ENCODE measurements around the gene ZNF644.
"Not testable (repeated sequence)": the region's sequence is repeated elsewhere in the genome, so short reads cannot be mapped to it uniquely, and the experiment has no call there.

The ZNF644 gene

DNA sequence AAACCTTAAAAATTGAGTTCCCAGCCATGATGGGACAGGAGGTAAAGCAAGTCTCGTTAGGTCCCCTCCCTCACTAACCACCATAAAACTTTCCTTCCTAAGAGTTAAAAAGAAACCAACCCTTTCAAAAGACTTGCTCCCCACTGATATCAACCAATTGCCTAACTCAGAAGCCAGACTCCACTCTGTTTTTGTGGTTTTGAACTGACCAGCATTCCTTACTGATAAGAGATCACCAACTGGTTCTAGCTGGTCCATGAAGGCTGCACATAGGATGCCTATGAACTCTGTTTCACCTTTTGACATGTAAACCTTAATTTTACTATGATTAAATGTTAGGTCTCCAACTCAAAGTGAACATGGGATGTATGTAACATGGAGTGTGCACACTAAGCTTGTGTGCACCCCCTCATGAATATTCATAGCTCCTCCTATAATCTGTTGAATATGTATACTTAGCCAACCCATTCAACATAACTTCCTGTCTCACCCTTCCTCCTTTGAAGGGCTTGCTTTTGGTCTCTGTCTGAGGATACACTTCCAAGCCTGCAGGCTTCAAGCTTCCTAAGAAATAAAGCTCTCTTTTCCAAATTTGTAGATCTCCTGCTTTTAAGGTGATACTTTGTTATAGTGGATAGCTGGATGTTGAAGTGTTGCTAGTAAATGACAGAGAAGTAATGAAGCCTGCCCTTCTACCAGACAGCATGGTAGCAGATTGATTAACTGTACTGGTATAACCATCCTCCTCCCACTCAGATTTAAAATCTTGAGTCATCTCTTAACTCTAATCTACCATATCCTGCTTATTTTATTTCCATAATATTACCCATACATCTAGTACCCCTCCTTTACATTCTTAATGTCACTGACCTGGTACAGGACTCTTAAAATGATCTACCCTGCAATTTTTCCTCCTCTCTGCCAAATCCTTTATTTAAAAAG lies 95.6 kb downstream of the ZNF644 start:
- no peak for DNase-seq

DNA sequence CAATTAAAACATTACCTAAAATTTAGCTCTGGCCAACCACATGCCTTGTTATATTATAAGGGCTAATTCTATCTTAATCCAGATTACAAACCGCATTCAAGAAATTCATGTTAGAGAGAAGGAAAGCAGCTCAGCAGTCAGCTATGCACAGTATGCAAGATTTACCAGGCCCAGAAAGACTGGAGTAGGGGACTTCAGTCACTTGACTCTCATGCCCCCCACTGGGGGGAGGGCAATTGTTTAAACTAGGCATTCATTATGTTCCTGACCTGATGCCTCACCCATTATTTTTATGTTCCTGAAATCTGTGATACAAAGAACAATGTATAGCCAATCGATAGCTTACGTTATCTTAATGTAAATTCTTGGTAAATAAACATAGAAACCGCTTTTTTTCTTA lies 96.9 kb downstream of the ZNF644 start:
- DNase-seq: no peak

- DNase-seq: no peak
Observed at GRCh38 chr1:90922996-90923395, 98.8 kb downstream of the ZNF644 start.

GRCh38 chr1:90922202-90922601 lies 99.6 kb downstream of the ZNF644 start:
- DNase-seq: no peak

DNA sequence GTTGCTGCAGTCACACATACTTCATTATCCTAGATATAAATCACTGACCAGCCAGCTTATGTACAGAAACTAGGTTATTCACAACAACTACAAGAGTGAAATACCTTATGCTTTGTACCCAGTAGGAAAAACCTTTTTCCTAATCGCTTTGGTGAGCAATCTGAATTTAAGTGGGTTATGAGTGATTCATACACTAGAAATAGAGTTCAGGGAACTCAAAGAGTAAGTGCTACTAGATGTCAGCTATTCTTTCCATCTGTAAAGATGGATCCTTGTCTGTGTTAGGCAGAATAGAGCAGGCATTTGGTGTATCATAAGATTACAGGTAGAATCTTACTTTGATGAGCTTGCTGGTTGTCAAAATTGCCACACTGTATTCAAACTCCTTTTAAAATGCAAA lies 101.9 kb downstream of the ZNF644 start:
- DNase-seq: no peak

GRCh38 chr1:90919190-90919719 lies 102.6 kb downstream of the ZNF644 start:
- DNase-seq: no peak

DNA sequence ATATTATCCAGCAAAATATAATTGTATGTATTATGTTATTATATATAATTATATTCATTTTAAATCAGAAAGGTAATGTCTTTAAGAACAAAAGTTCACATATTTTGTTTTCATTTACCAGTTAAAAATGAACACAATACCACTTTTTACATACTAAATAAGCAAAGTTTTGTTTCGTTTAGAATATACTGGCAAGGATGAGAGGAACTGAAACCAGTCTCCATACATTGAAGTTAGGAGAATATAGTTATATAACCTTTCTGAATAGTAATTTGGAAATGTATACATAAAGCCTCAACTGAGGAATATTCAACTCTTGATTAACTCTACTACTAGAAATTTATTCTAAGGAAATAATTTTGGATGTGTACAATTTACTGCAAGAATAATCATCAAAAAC lies 110.5 kb downstream of the ZNF644 start:
- DNase-seq: no peak

DNA sequence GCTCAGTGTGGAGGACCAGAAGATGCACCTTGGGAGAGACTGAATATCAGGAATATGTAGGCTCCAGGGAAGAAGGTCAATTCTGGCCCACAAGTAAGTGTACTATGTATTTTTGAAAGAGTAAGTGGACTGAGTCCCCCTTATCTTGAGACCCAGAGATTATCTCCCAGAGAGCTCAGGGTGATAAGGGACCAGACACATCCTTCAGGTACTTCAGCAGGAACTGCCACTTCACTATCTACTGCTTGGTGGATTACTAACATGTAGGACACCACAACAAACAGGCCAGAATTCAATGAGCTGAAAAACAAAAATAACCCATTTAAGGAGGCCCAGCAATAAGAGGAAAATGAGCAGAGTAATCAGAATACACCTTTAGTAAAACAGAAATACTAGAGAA lies 119.2 kb downstream of the ZNF644 start:
- DNase-seq: no peak

GRCh38 chr1:90899263-90899662 lies 122.6 kb downstream of the ZNF644 start:
- no peak for DNase-seq

- DNase-seq: not testable (repeated sequence)
Observed at GRCh38 chr1:90893679-90894078, 128.2 kb downstream of the ZNF644 start.

- DNase-seq: not testable (repeated sequence)
Observed at GRCh38 chr1:90892884-90893283, 129.0 kb downstream of the ZNF644 start.

GRCh38 chr1:90892196-90892595 lies 129.6 kb downstream of the ZNF644 start:
- DNase-seq: not testable (repeated sequence)

DNA sequence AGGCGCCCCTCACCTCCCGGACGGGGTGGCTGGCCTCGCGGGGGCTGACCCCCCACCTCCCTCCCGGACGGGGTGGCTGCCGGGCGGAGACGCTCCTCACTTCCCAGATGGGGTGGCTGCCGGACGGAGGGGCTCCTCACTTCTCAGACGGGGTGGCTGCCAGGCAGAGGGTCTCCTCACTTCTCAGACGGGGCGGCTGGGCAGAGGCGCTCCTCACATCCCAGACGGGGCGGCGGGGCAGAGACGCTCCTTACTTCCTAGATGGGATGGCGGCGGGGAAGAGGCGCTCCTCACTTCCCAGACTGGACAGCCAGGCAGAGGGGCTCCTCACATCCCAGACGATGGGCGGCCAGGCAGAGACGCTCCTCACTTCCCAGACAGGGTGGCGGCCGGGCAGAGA lies 130.1 kb downstream of the ZNF644 start:
- DNase-seq: not testable (repeated sequence)

DNA sequence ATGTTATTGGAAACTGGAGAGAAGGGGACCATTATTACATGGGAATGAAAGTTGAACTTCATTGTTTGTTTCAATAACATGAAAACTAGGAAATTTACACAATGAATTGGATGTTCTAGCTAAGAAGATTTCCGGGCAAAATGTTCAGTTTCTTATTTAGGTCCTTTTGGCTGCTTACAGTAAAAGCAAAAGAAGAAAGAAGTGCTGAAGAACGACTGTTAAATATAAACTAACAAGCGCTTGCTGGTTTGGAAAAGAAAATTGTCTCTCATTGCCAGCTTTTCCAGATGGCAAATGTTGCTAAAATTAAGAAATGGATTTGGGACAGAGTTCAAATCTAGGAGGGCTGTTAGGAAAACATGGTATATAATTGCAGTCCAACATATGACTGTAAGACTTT lies 139.6 kb downstream of the ZNF644 start:
- DNase-seq: no peak

DNA sequence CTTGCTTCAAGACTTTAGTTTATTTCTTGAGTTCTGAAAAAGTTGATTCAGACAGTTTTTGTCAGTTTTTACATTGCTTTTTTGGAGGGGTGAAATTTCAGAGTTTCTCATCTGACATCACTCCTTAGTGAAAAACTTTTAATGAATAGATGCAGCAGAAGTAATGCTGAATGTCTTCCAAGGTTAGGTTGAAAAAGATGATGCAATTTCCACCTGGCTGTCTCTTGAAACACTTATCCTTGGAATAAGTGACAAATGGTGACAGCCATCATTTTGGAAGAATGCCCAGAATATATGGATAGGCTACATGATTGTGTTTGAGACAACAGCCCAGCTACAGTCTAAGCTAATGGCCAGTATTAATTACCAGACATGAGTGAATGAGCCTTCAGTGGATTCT lies 140.8 kb downstream of the ZNF644 start:
- no peak for DNase-seq

GRCh38 chr1:90879281-90879680 lies 142.6 kb downstream of the ZNF644 start:
- DNase-seq: no peak

GRCh38 chr1:90876101-90876500 lies 145.7 kb downstream of the ZNF644 start:
- no peak for DNase-seq

All from AML-193 (cell line).